Measurements from ENCODE around the gene GTF3C1. TPM values are rescaled to one million over a fixed set of nuclear protein-coding genes. Genes with fewer than 3 reads are reported as not detected.

GTF3C1 gene
- total RNA-seq, 1 experiment from 2014 or later, result 121 TPM

GRCh38 chr16:27485126-27485525 lies 64.6 kb downstream of the GTF3C1 start:
- no peak overlapping the region for H3K4me3 ChIP-seq (ENCODE audit: low read depth in 2 of 2, low read length in 2 of 2)
- ChIA-PET POLR2A (no interaction called here), CTCF (no interaction called here)
- H3K36me3 ChIP-seq (ENCODE audit: control insufficient read depth, insufficient read depth, low read length), result peaks cover 34% of the 10 kb centered on the region
- no peaks in the 10 kb centered on the region for H3K27me3 ChIP-seq (ENCODE audit: control insufficient read depth, insufficient read depth, low read length)
- in situ Hi-C loops (cut with HindIII; ENCODE audit: low pct_unique_long_range_greater_than_20kb, low sequenced_read_pairs) (no loop called here), intact Hi-C loops (cut with micrococcal nuclease; ENCODE audit: unreplicated experiment) (no loop called here)
- TF ChIP-seq TCF7L2 (IDR thresholded peaks at IDR 0.05; ENCODE audit: low read depth, low read length), result no peak
- TF ChIP-seq, protein P1, sequence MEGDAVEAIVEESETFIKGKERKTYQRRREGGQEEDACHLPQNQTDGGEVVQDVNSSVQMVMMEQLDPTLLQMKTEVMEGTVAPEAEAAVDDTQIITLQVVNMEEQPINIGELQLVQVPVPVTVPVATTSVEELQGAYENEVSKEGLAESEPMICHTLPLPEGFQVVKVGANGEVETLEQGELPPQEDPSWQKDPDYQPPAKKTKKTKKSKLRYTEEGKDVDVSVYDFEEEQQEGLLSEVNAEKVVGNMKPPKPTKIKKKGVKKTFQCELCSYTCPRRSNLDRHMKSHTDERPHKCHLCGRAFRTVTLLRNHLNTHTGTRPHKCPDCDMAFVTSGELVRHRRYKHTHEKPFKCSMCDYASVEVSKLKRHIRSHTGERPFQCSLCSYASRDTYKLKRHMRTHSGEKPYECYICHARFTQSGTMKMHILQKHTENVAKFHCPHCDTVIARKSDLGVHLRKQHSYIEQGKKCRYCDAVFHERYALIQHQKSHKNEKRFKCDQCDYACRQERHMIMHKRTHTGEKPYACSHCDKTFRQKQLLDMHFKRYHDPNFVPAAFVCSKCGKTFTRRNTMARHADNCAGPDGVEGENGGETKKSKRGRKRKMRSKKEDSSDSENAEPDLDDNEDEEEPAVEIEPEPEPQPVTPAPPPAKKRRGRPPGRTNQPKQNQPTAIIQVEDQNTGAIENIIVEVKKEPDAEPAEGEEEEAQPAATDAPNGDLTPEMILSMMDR (IDR thresholded peaks at IDR 0.05), result no peak
- TF ChIP-seq SIN3A (IDR thresholded peaks at IDR 0.05; ENCODE audit: borderline replicate concordance, insufficient read depth, low read depth, low read length), result no peak
- TF ChIP-seq, protein P2, sequence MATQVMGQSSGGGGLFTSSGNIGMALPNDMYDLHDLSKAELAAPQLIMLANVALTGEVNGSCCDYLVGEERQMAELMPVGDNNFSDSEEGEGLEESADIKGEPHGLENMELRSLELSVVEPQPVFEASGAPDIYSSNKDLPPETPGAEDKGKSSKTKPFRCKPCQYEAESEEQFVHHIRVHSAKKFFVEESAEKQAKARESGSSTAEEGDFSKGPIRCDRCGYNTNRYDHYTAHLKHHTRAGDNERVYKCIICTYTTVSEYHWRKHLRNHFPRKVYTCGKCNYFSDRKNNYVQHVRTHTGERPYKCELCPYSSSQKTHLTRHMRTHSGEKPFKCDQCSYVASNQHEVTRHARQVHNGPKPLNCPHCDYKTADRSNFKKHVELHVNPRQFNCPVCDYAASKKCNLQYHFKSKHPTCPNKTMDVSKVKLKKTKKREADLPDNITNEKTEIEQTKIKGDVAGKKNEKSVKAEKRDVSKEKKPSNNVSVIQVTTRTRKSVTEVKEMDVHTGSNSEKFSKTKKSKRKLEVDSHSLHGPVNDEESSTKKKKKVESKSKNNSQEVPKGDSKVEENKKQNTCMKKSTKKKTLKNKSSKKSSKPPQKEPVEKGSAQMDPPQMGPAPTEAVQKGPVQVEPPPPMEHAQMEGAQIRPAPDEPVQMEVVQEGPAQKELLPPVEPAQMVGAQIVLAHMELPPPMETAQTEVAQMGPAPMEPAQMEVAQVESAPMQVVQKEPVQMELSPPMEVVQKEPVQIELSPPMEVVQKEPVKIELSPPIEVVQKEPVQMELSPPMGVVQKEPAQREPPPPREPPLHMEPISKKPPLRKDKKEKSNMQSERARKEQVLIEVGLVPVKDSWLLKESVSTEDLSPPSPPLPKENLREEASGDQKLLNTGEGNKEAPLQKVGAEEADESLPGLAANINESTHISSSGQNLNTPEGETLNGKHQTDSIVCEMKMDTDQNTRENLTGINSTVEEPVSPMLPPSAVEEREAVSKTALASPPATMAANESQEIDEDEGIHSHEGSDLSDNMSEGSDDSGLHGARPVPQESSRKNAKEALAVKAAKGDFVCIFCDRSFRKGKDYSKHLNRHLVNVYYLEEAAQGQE (IDR thresholded peaks at IDR 0.05; ENCODE audit: insufficient read depth in 1 of 2, low read depth in 2 of 2, low read length in 1 of 2), result no peak
- no peak for TF ChIP-seq POLR2AphosphoS5 (IDR thresholded peaks at IDR 0.05; ENCODE audit: low read depth, low read length)
- BruUV-seq (replicated peaks), result no TSS peak
- no peaks in the 10 kb centered on the region for H3K9me3 ChIP-seq (ENCODE audit: control insufficient read depth, insufficient read depth, low read depth, low read length)
- no peaks in the 10 kb centered on the region for H3K4me1 ChIP-seq (ENCODE audit: control insufficient read depth, insufficient read depth, low read length)
- ATAC-seq (no peak), DNase-seq (ENCODE audit: low read depth, low spot score) (no peak)
- no peak overlapping the region for H3K27ac ChIP-seq (ENCODE audit: low read length)

DNA sequence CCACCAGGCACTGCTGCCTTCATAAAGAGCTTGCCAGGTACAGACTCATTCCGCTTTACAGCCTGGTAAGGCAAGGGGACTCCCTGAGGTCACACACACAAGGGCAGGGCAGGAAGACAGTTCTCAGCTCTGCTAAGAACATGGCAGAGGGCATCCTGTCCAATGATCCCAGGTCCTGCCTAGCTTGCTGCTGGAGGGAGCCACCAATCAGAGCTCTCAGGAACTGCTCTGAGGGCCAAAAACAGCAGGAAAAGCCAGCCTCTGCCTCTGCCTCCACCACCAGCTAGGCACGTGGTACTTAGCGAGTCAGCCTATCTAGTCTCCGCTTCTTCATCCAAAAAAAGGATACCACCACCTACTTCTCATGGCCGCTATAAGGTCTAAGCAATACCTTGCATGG lies 66.1 kb downstream of the GTF3C1 start:
- TF ChIP-seq, protein P2 (IDR thresholded peaks at IDR 0.05; ENCODE audit: insufficient read depth in 1 of 2, low read depth in 2 of 2, low read length in 1 of 2), result no peak
- TF ChIP-seq TCF7L2 (IDR thresholded peaks at IDR 0.05; ENCODE audit: low read depth, low read length) (no peak), SIN3A (IDR thresholded peaks at IDR 0.05; ENCODE audit: borderline replicate concordance, insufficient read depth, low read depth, low read length) (no peak), POLR2AphosphoS5 (IDR thresholded peaks at IDR 0.05; ENCODE audit: low read depth, low read length) (no peak)
- TF ChIP-seq, protein P1 (IDR thresholded peaks at IDR 0.05), result no peak
- Histone ChIP-seq H3K27me3 (ENCODE audit: control insufficient read depth, insufficient read depth, low read length) (no peaks in the 10 kb centered on the region), H3K9me3 (ENCODE audit: control insufficient read depth, insufficient read depth, low read depth, low read length) (no peaks in the 10 kb centered on the region), H3K4me3 (ENCODE audit: low read depth in 2 of 2, low read length in 2 of 2) (no peak overlapping the region), H3K4me1 (ENCODE audit: control insufficient read depth, insufficient read depth, low read length) (no peaks in the 10 kb centered on the region), H3K36me3 (ENCODE audit: control insufficient read depth, insufficient read depth, low read length) (peaks cover 35% of the 10 kb centered on the region), H3K27ac (ENCODE audit: low read length) (no peak overlapping the region)
- POLR2A ChIA-PET, result no interaction called here
- ATAC-seq, result no peak
- in situ Hi-C loops (cut with HindIII; ENCODE audit: low pct_unique_long_range_greater_than_20kb, low sequenced_read_pairs), result no loop called here
- CTCF ChIA-PET, result no interaction called here
- no TSS peak for BruUV-seq (replicated peaks)
- intact Hi-C loops (cut with micrococcal nuclease; ENCODE audit: unreplicated experiment), result no loop called here
- DNase-seq (ENCODE audit: low read depth, low spot score), result no peak

All from Panc1 (cell line).